Posterior vena cava (tissue), 2 donors: Measurements from ENCODE around the gene SLC39A12. TPM values are rescaled to one million over a fixed set of nuclear protein-coding genes. Genes with fewer than 3 reads are reported as not detected.

Source experiments
- DNase-seq: peaks from one replicate; pipeline ENCODE4 v3.0.0-alpha.2; 2020; ENCODE audit warnings: low spot score
- intact Hi-C, 2 donors: fragments of 100-400 bp; cut with DNase I; formaldehyde crosslinking; loops; one replicate each; pipeline versions ENCODE4 v1.14.1 to v1.14.2; 2022 to 2023
- total RNA-seq, 2 donors: library from RNA; stranded (reverse); fragmentation: NEBNext Ultra II Directional; extraction: Animal tissue kit (Norgen Biotek cat#: 25700); gene quantifications; one replicate each; pipeline ENCODE4 v1.2.1, GENCODE V29; 2021
- donor health status: DM: yes; HTN: yes; CAD: no.
- donor health status: DM: yes; HTN: yes; CAD: no.

SLC39A12 gene
- total RNA-seq, 2 donors from 2014 or later: 0.10 to 0.32 TPM

DNA sequence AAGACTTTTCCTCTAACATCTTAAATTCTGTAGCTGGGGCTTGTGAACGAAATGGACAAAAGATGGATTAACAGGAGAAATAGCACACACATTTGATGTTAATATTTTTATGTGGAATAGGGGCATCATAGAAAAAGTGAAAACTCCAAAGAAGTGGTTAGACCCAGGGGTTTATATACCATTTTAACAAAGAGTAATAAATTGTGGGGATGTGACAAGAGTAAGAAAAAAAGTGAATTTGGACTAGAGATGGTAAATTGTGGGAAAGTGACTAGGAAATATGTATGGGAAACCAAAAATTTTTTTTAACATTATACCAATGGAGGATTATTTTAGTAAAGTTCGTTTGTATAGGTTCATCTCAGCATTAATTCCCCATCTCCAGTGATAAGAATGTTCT is 8.2 kb downstream of the SLC39A12 start:
- intact Hi-C loops: no loop called here

DNA sequence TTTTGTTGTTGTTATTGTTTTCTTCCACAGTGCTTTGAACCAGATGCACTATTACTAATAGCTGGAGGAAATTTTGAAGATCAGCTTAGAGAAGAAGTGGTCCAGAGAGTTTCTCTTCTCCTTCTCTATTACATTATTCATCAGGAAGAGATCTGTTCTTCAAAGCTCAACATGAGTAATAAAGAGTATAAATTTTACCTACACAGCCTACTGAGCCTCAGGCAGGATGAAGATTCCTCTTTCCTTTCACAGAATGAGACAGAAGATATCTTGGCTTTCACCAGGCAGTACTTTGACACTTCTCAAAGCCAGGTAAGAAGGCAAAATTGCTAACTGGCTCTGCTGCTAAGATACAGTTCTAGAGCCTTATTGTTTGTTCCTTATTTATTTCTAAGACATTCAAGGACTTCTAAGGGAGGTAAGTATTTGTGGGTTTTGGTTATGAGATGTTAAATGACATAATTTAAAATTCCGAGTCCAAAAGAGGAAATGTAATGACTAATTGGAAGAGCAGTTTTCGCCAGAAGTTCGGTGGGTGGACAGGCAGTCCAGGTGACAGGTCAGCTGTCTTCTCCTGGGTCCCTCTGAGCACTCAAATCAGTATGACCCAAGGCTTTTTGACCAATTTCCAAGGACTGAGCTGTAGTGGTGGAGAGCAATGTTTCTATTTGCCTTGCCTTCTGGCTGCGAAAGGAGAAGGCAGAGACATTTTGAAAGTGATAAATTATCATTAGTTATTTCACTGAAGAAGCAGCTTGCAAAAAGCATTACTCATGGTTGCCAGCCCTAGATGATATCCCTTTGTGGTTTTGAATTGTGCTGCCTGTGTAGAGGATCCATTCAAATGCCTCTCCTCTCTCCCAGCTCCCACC is 10.1 kb downstream of the SLC39A12 start:
- intact Hi-C loops: no loop called here
- no peak for DNase-seq

More for the DNA sequence above, 8.2 kb downstream of the SLC39A12 start:
- DNase-seq: no peak

DNA sequence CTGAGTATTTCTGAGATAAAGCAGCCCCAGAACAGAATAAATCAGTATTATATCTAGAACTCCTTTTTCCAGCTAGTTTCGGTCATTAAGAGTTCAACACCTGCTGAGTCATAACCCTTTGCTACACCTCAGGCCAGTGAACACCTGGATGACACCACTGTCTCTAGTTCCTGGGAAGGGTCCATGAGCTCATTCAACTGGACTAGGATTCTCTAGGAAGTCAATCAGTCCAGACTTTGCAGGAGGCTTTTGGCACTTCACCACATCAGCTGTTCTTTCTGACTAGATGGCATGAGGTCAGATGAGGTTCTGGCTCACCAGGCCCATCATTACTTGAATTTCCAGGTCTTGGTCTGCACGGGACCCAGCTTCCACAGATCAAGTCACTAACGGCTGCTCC is 11.7 kb downstream of the SLC39A12 start:
- DNase-seq: no peak
- intact Hi-C loops: no loop called here

DNA sequence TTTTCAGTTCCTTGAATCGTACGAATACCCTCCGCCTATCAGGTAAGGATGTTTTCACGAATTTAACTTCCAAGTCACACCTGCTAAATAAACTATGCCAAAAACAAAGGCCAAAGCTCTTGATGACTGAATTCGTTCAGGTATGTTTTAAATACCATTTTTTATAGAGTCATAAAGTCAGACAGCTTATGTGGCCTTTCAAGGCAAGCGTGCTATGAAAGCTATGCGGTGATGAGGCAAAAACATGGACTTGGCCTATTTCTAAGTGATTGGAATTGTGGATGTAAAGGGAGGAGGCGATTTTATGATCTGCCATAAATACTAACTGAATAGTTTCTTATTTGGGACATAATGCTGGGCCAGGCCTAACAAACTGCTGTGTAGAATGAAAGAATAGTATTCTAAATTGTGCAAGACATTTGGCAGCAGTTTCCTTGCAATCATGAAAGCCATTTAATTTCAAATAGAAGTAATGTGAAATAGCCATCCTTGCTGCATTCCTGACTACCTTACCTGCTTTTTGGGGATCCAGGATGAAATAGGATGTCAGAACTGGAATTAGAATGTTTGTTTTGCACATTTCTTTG is 14.0 kb downstream of the SLC39A12 start:
- DNase-seq: no peak
- intact Hi-C loops: no loop called here

DNA sequence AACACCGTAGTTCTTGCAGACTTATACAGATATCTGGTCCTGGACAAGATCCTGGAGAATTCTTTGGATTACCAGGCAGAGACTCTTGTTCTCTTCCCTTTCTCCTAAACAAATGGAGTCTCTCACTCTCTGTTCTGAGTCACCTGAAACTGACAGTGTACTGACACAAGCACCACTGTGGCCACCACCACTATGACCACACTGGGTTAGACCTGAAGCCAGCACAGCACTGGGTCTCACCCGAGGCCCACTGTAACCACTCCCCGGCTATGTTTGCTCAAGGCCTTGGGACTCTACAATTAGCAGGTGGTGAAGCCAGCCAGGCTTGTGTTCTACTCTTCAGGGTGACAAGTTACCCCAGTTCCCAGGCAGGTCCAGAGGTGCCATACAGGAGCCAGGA is 22.8 kb downstream of the SLC39A12 start:
- intact Hi-C loops: no loop called here
- DNase-seq: no peak

DNA sequence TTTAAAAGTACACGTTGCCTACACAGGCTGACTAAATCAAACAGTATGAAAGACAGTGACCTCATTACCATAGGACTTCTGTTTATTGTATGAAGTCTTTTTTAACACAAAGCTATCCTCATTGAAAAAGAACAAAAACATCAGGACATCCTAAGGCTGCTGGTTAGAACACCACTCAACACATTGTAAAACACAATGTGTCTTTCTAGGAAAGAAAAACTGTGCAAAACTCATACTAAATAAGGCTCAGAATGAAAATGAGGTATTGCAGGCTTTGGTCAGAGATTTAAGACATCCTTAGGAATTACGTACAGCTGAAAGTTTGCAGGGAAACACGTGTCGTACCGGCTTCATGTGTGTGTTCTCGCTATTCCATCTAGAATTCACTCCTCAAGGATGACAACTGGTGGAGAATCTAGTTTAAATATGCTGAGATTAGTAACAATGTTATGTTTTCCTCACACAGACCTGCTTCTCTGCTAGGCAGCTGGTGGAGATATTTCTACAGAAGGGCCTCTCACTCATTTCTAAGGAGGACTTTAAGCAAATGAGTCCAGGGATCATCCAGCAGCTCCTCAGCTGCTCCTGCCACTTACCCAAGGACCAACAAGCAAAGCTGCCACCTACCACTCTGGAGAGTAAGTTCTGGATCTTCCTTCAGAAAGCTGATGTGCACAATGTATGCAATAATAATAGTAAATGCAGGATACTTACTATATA is 29.3 kb downstream of the SLC39A12 start:
- DNase-seq: no peak
- intact Hi-C loops: no loop called here

DNA sequence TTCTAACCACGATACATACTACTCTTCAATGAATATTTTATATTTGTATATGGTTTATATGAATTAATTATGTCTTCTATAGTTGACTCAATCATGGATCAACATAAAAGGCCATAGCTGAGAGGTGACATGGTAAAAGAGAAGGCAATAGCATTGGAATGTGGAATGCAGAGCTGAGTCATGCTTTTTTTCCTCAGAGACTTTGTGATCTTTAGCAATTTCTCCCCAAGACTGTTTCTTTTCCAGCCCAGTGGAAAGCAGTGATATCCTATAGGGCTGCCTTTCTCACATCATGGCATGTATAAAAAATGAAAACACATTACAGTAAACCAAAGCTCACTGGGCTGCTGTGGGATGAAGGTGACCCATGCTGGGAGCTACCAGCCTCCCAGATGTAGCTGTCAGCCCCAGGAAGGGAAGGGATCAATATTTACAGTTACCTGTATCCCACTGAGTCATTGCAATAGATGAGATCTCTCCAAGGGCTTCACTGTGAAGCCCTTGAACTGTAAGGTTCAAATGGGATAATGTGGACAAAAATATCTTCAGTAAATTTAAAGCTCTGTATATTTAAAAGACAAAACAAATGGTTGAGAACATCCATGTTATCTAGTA is 30.2 kb downstream of the SLC39A12 start:
- intact Hi-C loops: no loop called here
- DNase-seq: no peak

DNA sequence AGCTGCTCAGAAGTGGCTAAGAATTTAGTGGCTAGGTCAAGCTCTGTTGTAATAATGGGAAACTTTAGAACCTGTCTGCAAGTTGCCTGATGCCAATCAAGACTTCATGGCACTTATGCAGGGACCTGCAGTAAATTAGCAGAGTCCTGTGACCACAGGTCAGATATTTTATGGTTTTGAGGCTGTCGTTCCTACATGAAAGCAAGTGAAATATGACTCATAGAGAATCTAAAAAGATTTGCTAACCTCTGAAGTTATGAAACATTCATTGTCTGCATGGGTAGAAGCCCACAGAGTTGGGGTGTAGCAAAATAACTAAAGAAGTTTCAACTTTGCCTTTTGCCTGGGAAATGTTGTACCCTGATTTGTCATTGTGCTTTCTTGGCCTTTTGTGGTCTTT is 32.3 kb downstream of the SLC39A12 start:
- DNase-seq: no peak
- intact Hi-C loops: no loop called here

DNA sequence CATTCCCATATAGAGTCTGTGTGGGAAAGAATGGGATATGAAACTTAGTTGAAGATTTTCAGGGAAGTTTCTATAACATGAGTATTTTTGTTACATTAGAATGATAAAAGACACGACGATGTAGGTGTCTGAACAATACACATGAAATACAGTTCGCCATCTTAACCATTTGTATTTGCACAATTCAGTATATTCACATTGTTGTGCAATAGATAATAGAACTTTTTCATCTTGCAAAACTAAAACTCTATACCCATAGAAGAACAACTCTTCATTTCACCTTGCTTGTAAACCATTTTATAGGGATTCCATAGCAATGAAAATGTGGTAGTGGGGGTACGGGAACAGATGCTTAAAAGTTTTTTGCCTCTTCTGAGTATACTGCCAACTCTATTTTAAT is 32.8 kb downstream of the SLC39A12 start:
- no peak for DNase-seq
- intact Hi-C loops: no loop called here

DNA sequence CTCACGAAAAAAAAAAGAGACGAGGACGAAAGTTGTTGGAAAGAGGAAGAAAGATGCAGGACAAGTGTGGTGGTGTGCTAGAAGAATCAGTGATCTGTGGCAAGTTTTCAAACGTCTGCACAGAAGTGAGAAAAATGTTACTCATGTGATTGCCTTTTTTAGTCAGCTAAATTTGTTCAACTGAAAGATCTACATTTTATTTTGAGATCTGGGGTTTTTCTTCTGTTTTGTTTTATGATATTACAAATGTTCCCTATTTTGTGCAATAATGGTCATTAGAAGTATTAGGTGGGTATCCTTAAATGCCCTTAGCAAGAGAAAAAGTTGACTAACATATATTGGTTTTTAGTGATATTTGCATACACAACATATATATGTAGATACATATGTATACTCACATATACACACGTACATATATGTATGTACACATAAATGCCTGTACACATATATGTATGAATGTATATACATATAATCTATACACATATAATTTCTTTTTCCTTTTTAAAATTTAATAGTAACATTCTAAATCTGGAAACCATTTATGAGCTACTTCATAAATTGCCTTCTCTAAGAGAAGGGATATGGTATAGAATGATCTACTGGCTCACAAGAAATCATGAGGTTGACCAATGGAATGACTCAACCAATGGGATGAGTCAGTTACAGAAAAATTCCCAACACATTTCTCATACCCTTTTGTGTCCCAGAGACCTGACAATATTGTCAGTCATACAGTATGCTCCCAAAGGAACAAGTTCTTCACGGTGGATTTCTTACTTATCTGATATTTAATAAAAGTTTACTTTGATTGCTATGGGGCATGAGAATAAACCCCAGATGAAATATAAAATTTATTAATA is 38.4 kb downstream of the SLC39A12 start:
- no peak for DNase-seq
- intact Hi-C loops: no loop called here

DNA sequence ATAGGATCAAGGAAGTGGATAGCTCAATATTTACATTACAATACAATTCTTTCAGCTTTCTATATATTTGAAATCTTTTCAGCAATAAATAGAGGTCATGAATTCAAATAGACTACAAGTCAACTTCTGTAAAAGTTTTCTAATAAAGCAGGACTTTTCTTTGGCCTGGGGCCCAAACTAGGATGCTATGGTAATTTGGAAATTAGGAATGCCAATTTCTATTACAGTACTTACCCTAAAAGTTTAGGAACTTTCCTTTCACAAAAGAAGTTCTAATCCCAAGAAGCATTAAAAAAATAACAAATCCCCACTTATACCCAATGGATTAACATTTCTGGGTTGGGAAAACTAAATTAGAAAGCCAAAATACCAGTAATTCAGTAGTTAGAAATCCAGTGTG is 40.5 kb downstream of the SLC39A12 start:
- intact Hi-C loops: no loop called here
- no peak for DNase-seq

DNA sequence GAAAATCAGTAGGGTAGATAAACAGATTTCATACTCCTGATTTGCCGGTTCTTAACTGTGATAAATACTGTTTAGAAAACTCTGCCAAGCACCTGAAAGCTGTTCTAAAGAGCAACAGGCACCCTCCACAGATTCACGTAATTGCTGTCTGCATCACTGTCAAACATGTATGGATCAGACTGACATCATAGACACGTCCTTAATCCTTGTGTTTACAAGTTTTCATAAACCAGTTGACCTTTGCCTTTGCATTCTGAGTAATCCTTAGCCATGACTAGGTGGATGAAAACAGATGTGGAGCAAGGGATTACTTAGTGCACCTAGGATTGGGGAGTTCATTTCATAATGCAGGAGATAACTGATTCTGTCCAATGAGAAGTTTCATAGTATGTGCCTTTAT is 41.6 kb downstream of the SLC39A12 start:
- intact Hi-C loops: no loop called here

DNA sequence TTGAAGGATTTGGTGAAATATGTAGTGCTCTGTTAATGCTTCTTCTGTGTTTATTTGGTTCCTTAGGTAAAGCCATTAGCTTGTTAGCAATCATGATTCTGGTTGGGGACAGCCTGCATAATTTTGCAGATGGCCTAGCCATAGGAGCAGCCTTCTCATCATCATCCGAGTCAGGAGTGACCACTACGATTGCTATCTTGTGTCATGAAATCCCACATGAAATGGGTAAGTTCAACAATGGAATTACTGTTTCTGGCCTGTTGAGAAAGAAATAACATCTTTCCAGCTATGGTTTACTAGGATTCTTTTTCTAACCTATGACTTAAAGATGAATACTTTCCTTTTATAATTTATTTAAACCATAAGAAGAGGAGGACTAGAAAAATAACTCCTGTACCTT is 48.9 kb downstream of the SLC39A12 start:
- intact Hi-C loops: no loop called here
- no peak for DNase-seq

More for the DNA sequence above, 41.6 kb downstream of the SLC39A12 start:
- no peak for DNase-seq

DNA sequence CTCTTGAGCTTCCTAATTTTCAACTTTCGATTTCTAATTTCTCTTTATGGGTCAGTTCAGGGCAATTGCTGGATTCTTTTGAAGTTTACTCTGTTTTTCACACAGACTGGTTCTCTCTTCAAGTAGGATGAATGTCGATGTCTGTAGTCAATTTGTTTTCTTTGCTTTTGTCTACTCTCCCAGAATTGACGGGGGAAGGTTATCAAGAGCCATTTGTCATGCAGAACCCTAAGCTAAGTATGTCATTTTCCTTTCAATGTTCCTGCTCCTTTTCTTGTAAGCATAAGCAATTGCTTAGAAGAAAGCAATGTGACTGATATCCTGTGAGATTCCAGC is 53.7 kb downstream of the SLC39A12 start:
- intact Hi-C loops: no loop called here
- no peak for DNase-seq

DNA sequence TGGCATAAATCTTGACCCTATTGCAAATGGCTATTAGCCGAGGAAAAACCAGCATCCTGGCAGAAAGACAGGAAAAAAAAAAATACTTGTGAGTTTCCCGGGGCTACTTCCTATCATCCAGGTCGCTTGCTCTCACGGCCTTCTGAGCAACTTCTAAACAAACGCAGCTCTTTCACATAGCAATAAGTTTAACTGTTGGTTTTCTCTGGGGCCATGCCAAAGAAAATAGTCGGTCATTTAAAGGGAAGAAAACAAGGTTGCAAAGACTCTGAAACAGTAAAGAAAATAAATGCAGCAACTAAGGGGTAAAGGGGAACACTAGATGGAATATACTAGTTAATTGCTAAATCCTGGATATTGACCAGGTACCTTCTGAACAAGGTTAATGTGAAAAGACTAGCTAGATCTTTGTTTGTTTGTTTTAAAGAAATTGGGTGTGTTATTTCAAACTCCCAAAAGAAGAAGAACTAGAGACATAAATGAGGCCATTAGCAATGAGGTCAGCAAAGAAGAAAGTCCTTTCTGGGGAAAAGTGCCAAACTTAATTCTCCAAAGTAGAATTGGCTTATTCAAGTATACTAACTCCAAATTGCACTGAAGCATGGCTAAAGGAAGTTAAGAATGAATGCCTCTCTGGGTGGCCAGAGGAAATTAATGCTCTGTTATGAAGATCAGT is 54.2 kb downstream of the SLC39A12 start:
- DNase-seq: no peak

DNA sequence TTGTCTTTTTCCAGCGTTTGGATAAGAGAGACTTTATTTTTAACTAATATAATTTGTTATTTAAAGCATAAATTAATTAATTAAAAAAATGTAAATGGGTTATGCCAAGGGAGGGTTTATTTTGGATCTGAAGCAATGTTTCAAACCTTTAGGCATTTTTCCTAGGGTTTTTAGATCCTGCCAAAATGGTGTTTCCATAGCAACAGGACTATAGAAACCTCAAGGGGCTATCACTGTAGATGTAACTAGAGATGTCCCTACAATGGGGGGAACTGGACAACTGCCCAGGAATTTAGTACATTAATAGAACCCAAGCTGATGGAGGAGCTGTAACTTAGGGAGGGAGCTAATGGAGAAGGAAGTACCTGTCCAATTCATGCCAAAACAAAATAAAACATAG is 57.3 kb downstream of the SLC39A12 start:
- intact Hi-C loops: no loop called here
- no peak for DNase-seq

More for the DNA sequence above, 54.2 kb downstream of the SLC39A12 start:
- intact Hi-C loops: no loop called here

DNA sequence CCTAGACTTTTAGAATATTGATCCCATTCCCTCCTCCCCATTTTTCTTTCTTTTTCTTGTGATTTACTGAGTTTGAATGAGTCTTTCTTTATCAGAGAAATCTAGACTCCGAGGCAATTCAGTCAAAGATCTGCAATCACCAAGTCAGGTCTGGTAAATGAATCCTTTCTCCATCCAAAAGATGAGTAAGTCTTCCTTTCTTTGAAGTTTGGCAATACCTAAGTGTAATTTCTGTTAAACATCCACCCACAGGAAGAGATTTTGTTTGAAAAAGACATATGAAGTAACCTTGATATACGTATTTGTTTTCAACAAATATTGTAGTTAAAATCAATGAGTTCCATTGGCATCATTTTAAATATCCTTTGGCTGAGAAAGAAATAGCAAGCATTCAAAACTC is 58.3 kb downstream of the SLC39A12 start:
- intact Hi-C loops: no loop called here
- DNase-seq: no peak

DNA sequence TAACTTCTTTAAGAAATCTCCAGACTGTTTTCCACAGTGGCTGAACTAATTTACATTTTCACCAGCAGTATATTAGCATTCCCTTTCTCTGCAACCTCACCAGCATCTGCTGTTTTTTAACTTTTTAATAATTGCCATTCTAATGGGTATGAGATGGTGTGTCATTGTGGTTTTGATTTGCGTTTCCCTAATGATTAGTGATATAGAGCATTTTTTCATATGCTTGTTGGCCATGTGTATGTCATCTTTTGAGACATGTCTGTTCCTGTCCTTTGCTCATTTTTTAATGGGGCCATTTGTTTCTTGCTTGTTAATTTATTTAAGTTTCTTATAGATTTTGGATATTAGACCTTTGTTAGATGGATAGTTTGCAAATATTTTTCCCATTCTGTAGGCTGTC is 68.8 kb downstream of the SLC39A12 start:
- no peak for DNase-seq
- intact Hi-C loops: no loop called here
